Endometrium (tissue), 2 donors: ENCODE measurements around the gene ABHD11.
"Not testable (repeated sequence)": the region's sequence is repeated elsewhere in the genome, so short reads cannot be mapped to it uniquely, and the experiment has no call there.

Source experiments
- FAIRE-seq: peaks from 2 replicates; lab custom pipeline; 2012; peaks lifted over from hg19 to GRCh38; lab: Jason Lieb, UNC
- donor health status: control.
- donor health status: control.

The ABHD11 gene

GRCh38 chr7:73738612-73739386 is at the start of gene ABHD11:
TSS of gene ABHD11 (minus strand) at chr7:73738802. CDS start at chr7:73738770, 32 bp downstream.
- FAIRE-seq = no peak

- not testable (repeated sequence) for FAIRE-seq
Measured at GRCh38 chr7:73787786-73788048, 49.1 kb upstream of the ABHD11 start.

- FAIRE-seq = no peak
Measured at GRCh38 chr7:73786588-73786987, 48.0 kb upstream of the ABHD11 start.

- FAIRE-seq = no peak
Measured at GRCh38 chr7:73779517-73779916, 40.9 kb upstream of the ABHD11 start.

- FAIRE-seq = no peak
Measured at GRCh38 chr7:73778801-73779389, 40.3 kb upstream of the ABHD11 start.

- no peak for FAIRE-seq
Measured at GRCh38 chr7:73774923-73775322, 36.3 kb upstream of the ABHD11 start.

GRCh38 chr7:73773700-73774517 is 35.3 kb upstream of the ABHD11 start:
- no peak for FAIRE-seq

GRCh38 chr7:73770860-73771670 is 32.5 kb upstream of the ABHD11 start:
- no peak for FAIRE-seq

GRCh38 chr7:73770002-73770859 is 31.6 kb upstream of the ABHD11 start, which contains the start of gene CLDN3:
TSS of gene CLDN3 (minus strand) at chr7:73770270. CDS start at chr7:73770049, 221 bp downstream.
- FAIRE-seq = no peak

- no peak for FAIRE-seq
Measured at GRCh38 chr7:73769481-73770001, 30.9 kb upstream of the ABHD11 start.

GRCh38 chr7:73768641-73769480 is 30.3 kb upstream of the ABHD11 start:
- FAIRE-seq = no peak

GRCh38 chr7:73766556-73767229 is 28.1 kb upstream of the ABHD11 start:
- no peak for FAIRE-seq

GRCh38 chr7:73762659-73762999 is 24.0 kb upstream of the ABHD11 start:
- FAIRE-seq = no peak

GRCh38 chr7:73761854-73762658 is 23.5 kb upstream of the ABHD11 start:
- no peak for FAIRE-seq

GRCh38 chr7:73758581-73759138 is 20.1 kb upstream of the ABHD11 start:
- FAIRE-seq = no peak

- no peak for FAIRE-seq
Measured at GRCh38 chr7:73749931-73750776, 11.6 kb upstream of the ABHD11 start.

- no peak for FAIRE-seq
Measured at GRCh38 chr7:73746378-73746777, 7.8 kb upstream of the ABHD11 start.
